ENCODE results near the gene AKAIN1.

AKAIN1 gene

GRCh38 chr18:5175378-5175777, 21.7 kb downstream of the AKAIN1 start:
- Mint-ChIP-seq H3K27me3 (no peaks in the 10 kb centered on the region), H3K4me1 (peaks cover 15% of the 10 kb centered on the region), H3K4me3 (no peak overlapping the region), H3K27ac (peak overlapping the region; percentile 22), H3K9me3 (peaks cover 5% of the 10 kb centered on the region), H3K36me3 (no peaks in the 10 kb centered on the region)
- ATAC-seq: peak; percentile 93

- Mint-ChIP-seq H3K27ac (no peak overlapping the region), H3K4me1 (peaks cover 15% of the 10 kb centered on the region), H3K27me3 (no peaks in the 10 kb centered on the region), H3K36me3 (no peaks in the 10 kb centered on the region), H3K4me3 (no peak overlapping the region), H3K9me3 (peaks cover 5% of the 10 kb centered on the region)
- no peak for ATAC-seq
These were observed 23.4 kb downstream of the AKAIN1 start for GRCh38 chr18:5173646-5174045.

DNA sequence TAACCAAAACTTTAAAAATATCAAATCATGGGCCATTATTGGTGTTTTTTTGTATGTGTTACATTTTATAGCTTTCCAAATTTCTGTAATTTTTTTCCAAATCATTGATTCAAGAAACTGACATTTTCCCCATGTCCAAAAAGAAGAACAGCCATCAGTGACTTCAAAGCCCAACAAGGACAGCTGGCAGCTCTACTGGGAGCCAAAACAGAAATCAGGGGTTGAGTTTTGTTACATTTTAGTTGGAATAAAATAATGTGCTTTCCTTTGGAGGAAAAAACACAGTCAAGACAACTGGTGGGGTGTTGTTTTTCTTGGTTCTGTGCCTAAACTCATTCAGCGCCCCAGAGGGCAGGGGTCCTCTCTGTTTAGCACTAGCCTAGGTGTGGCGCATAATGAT, 23.8 kb downstream of the AKAIN1 start:
- Mint-ChIP-seq H3K4me3 (no peak overlapping the region), H3K27ac (no peak overlapping the region), H3K27me3 (no peaks in the 10 kb centered on the region), H3K4me1 (peaks cover 15% of the 10 kb centered on the region), H3K9me3 (peaks cover 5% of the 10 kb centered on the region), H3K36me3 (no peaks in the 10 kb centered on the region)
- no peak for ATAC-seq

DNA sequence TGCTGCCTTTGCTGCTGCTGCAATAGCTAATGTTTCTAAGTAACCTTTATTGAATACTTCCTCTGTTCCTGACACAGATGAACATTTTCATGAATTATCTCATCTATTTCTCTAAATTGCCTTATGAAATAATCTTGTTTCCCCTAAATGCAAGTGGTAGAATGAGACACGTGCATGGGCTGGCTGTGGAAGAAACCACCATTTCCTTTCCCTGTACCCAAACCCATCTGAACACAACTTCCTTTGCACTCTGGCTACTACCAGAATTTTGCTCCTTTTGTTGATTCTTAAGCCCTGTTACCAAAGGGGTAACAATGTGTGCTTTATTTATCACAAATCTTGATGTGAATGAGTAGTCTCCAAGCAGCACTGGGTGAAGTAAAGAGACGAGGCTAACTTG, 29.2 kb downstream of the AKAIN1 start:
- no peaks in the 10 kb centered on the region for H3K36me3 Mint-ChIP-seq
- no peaks in the 10 kb centered on the region for H3K27me3 Mint-ChIP-seq
- H3K4me3 Mint-ChIP-seq: no peak overlapping the region
- ATAC-seq: no peak
- H3K9me3 Mint-ChIP-seq: peaks cover 5% of the 10 kb centered on the region
- peaks cover 5% of the 10 kb centered on the region for H3K4me1 Mint-ChIP-seq
- H3K27ac Mint-ChIP-seq: no peak overlapping the region

- H3K27ac Mint-ChIP-seq: no peak overlapping the region
- no peaks in the 10 kb centered on the region for H3K27me3 Mint-ChIP-seq
- H3K4me1 Mint-ChIP-seq: peaks cover 5% of the 10 kb centered on the region
- no peak for ATAC-seq
- no peaks in the 10 kb centered on the region for H3K36me3 Mint-ChIP-seq
- H3K9me3 Mint-ChIP-seq: peaks cover 2% of the 10 kb centered on the region
- no peak overlapping the region for H3K4me3 Mint-ChIP-seq
These were observed 30.3 kb downstream of the AKAIN1 start for GRCh38 chr18:5166606-5167280.

DNA sequence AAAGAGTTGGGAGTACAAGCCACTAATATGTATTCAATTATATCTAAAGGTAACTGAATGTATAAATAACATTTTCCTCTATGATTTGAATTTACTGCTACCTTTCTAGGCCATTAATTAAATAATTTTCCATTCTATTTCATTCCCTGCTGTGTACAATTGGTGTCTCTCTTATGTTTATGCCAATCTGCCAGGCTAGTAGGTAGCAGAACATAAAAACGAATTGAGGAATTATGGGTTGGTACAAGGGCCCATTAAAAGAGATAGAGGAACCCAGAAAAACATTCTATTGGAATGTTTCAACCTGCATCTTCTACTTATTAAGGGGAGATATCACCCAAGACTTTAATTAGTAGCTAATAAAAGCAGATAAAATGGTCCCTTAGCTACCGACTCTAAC, 32.2 kb downstream of the AKAIN1 start:
- Mint-ChIP-seq H3K27me3 (no peaks in the 10 kb centered on the region), H3K9me3 (no peaks in the 10 kb centered on the region), H3K4me3 (no peak overlapping the region), H3K36me3 (no peaks in the 10 kb centered on the region), H3K27ac (no peak overlapping the region), H3K4me1 (peaks cover 6% of the 10 kb centered on the region)
- ATAC-seq: no peak

- no peak overlapping the region for H3K4me3 Mint-ChIP-seq
- H3K9me3 Mint-ChIP-seq: no peaks in the 10 kb centered on the region
- ATAC-seq: no peak
- no peaks in the 10 kb centered on the region for H3K36me3 Mint-ChIP-seq
- H3K4me1 Mint-ChIP-seq: peaks cover 12% of the 10 kb centered on the region
- no peak overlapping the region for H3K27ac Mint-ChIP-seq
- no peaks in the 10 kb centered on the region for H3K27me3 Mint-ChIP-seq
These were observed 34.9 kb downstream of the AKAIN1 start for GRCh38 chr18:5162111-5162510.

GRCh38 chr18:5159080-5159479, 38.0 kb downstream of the AKAIN1 start:
- no peak for ATAC-seq
- H3K9me3 Mint-ChIP-seq: no peaks in the 10 kb centered on the region
- H3K27me3 Mint-ChIP-seq: peaks cover 14% of the 10 kb centered on the region
- H3K4me1 Mint-ChIP-seq: peaks cover 12% of the 10 kb centered on the region
- H3K4me3 Mint-ChIP-seq: no peak overlapping the region
- no peaks in the 10 kb centered on the region for H3K36me3 Mint-ChIP-seq
- peak overlapping the region; percentile 12 for H3K27ac Mint-ChIP-seq

- no peak overlapping the region for H3K27ac Mint-ChIP-seq
- H3K9me3 Mint-ChIP-seq: no peaks in the 10 kb centered on the region
- H3K4me1 Mint-ChIP-seq: peaks cover 12% of the 10 kb centered on the region
- H3K36me3 Mint-ChIP-seq: no peaks in the 10 kb centered on the region
- no peak for ATAC-seq
- H3K27me3 Mint-ChIP-seq: peaks cover 14% of the 10 kb centered on the region
- H3K4me3 Mint-ChIP-seq: no peak overlapping the region
These were observed 38.5 kb downstream of the AKAIN1 start for GRCh38 chr18:5158587-5158986.

GRCh38 chr18:5158172-5158571, 38.9 kb downstream of the AKAIN1 start:
- H3K4me1 Mint-ChIP-seq: peaks cover 12% of the 10 kb centered on the region
- no peaks in the 10 kb centered on the region for H3K36me3 Mint-ChIP-seq
- H3K27me3 Mint-ChIP-seq: peaks cover 14% of the 10 kb centered on the region
- H3K27ac Mint-ChIP-seq: no peak overlapping the region
- peak; percentile 5 for ATAC-seq
- no peak overlapping the region for H3K4me3 Mint-ChIP-seq
- no peaks in the 10 kb centered on the region for H3K9me3 Mint-ChIP-seq

DNA sequence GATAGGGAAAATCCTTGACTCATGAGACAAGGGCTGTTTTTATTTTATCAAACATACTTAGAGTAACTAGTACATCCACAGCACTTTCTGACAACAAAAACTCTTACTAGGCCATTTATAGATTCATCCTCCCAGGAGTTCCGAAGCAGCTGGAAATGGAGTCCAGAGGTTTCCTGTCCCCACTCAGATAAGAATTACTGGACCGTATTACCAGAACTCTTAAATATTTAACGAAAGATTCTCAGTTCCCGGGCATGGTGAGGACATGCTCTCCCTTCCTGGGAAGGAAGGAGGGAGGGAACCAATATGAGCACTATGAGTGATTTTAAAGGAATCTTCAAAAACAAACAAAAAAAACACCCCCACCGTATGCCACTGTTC, 41.2 kb downstream of the AKAIN1 start:
- Mint-ChIP-seq H3K9me3 (no peaks in the 10 kb centered on the region), H3K36me3 (no peaks in the 10 kb centered on the region), H3K27ac (no peak overlapping the region), H3K4me3 (no peak overlapping the region), H3K4me1 (peaks cover 12% of the 10 kb centered on the region), H3K27me3 (peaks cover 14% of the 10 kb centered on the region)
- ATAC-seq: no peak

GRCh38 chr18:5155218-5155906, 41.7 kb downstream of the AKAIN1 start:
- H3K4me3 Mint-ChIP-seq: no peak overlapping the region
- no peaks in the 10 kb centered on the region for H3K9me3 Mint-ChIP-seq
- H3K36me3 Mint-ChIP-seq: no peaks in the 10 kb centered on the region
- no peak for ATAC-seq
- H3K27me3 Mint-ChIP-seq: peaks cover 14% of the 10 kb centered on the region
- no peak overlapping the region for H3K27ac Mint-ChIP-seq
- peaks cover 12% of the 10 kb centered on the region for H3K4me1 Mint-ChIP-seq

DNA sequence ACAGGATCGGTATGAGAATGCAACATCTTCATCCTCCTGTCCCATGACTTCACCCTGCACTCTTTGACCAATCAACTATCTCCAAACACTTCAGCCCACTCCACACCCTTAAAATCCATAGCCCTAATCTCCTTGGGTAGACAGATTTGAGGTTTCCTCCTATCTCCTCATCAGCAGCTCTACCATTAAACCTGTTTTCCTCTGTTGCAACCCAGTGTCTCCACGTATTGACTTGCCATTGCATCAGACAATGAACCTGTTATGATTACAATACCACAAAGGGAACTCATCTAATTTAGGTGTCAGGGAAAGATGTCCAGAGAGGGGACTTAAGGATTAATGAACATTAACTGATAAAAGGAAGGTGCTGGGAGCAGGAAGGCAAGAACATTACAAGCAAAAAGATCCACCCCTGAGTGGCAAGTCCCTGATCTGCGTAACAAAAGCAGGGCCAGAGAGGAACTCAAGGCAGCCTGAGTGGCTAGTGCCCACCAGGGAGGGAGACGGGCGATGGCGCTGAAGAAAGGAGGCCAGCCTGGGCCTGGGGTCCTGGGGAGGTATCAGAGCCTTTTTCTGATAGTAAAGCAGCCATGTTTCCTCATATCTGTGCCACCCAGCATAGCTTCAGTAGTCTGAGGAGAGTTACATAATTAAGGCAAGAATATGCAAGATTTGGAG, 44.6 kb downstream of the AKAIN1 start:
- H3K27me3 Mint-ChIP-seq: peaks cover 14% of the 10 kb centered on the region
- no peak overlapping the region for H3K4me3 Mint-ChIP-seq
- no peaks in the 10 kb centered on the region for H3K9me3 Mint-ChIP-seq
- ATAC-seq: no peak
- no peaks in the 10 kb centered on the region for H3K4me1 Mint-ChIP-seq
- H3K36me3 Mint-ChIP-seq: no peaks in the 10 kb centered on the region
- no peak overlapping the region for H3K27ac Mint-ChIP-seq

DNA sequence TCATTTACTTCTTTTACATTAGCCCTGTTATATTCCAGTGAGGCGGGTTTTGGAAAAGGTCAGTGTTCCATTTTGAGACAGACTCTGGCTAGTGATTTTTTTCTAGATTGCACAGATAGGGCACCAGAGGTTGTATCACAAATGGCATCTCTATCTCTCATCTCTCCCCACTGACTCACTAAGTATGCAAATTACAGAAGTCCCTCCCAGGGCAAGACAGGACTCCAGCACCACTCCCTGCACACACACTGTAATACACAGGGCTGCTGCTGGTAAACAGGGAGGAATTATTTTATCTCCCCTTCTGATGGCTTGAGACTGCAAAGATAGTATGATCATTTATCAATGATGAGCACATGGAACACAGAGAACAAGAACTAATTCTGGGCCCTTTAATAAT, 46.2 kb downstream of the AKAIN1 start:
- Mint-ChIP-seq H3K27me3 (peaks cover 14% of the 10 kb centered on the region), H3K9me3 (no peaks in the 10 kb centered on the region), H3K4me1 (no peaks in the 10 kb centered on the region), H3K36me3 (no peaks in the 10 kb centered on the region), H3K4me3 (no peak overlapping the region), H3K27ac (no peak overlapping the region)
- ATAC-seq: no peak

GRCh38 chr18:5146093-5146492, 51.0 kb downstream of the AKAIN1 start:
- H3K27ac Mint-ChIP-seq: no peak overlapping the region
- H3K27me3 Mint-ChIP-seq: peaks cover 13% of the 10 kb centered on the region
- H3K4me3 Mint-ChIP-seq: no peak overlapping the region
- H3K4me1 Mint-ChIP-seq: peaks cover 13% of the 10 kb centered on the region
- no peaks in the 10 kb centered on the region for H3K36me3 Mint-ChIP-seq
- no peaks in the 10 kb centered on the region for H3K9me3 Mint-ChIP-seq
- ATAC-seq: no peak
